Stimulated activated CD8-positive, alpha-beta memory T cell treated with anti-CD3 and anti-CD28 coated beads, Interleukin-4, amount 100 ng/mL, for 48 hours (primary cell): Measurements from ENCODE around the gene YTHDF1.

Experiments used
- DNase-seq: peaks from one replicate; pipeline ENCODE4 v3.0.0-alpha.2; 2020

Gene YTHDF1

GRCh38 chr20:63248835-63249591 is 33.1 kb upstream of the YTHDF1 start:
- no peak for DNase-seq

GRCh38 chr20:63247671-63248228 is 31.8 kb upstream of the YTHDF1 start:
- DNase-seq = no peak

- DNase-seq = no peak
Observed at GRCh38 chr20:63246490-63247288, 30.8 kb upstream of the YTHDF1 start.

GRCh38 chr20:63244468-63244867 is 28.5 kb upstream of the YTHDF1 start:
- no peak for DNase-seq

GRCh38 chr20:63243604-63244247 is 27.8 kb upstream of the YTHDF1 start:
- no peak for DNase-seq

- no peak for DNase-seq
Observed at GRCh38 chr20:63242736-63243135, 26.8 kb upstream of the YTHDF1 start.

GRCh38 chr20:63241272-63241671 is 25.3 kb upstream of the YTHDF1 start:
- no peak for DNase-seq

- no peak for DNase-seq
Observed at GRCh38 chr20:63240004-63240403, 24.1 kb upstream of the YTHDF1 start.

- no peak for DNase-seq
Observed at GRCh38 chr20:63239431-63239830, 23.5 kb upstream of the YTHDF1 start.

- DNase-seq = no peak
Observed at GRCh38 chr20:63238514-63239125, 22.7 kb upstream of the YTHDF1 start.

GRCh38 chr20:63238031-63238430 is 22.1 kb upstream of the YTHDF1 start:
- no peak for DNase-seq

- DNase-seq = no peak
Observed at GRCh38 chr20:63236116-63236837, 20.3 kb upstream of the YTHDF1 start.

GRCh38 chr20:63235399-63235983 is 19.6 kb upstream of the YTHDF1 start, which contains the start of gene BIRC7:
TSS of gene BIRC7 (plus strand) at chr20:63235905. CDS start at chr20:63236097, 192 bp downstream.
- DNase-seq = no peak

GRCh38 chr20:63234693-63235398 is 18.9 kb upstream of the YTHDF1 start:
- peak; percentile 40 for DNase-seq

- no peak for DNase-seq
Observed at GRCh38 chr20:63233924-63234323, 18.0 kb upstream of the YTHDF1 start.

- no peak for DNase-seq
Observed at GRCh38 chr20:63233061-63233344, 17.1 kb upstream of the YTHDF1 start.

GRCh38 chr20:63232235-63233060 is 16.5 kb upstream of the YTHDF1 start:
- DNase-seq = no peak

- no peak for DNase-seq
Observed at GRCh38 chr20:63230800-63231268, 14.9 kb upstream of the YTHDF1 start.

- DNase-seq = no peak
Observed at GRCh38 chr20:63228806-63229205, 12.9 kb upstream of the YTHDF1 start.

- DNase-seq = no peak
Observed at GRCh38 chr20:63227260-63227659, 11.3 kb upstream of the YTHDF1 start.
